Fibroblast of gingiva (primary cell): Measurements from ENCODE around the gene LRRK1.

Source experiments
- DNase-seq: peaks from one replicate; pipeline ENCODE4 v3.0.0-alpha.2; 2011; ENCODE audit warnings: low read depth

The LRRK1 gene

GRCh38 chr15:101058735-101059134 lies 139.6 kb downstream of the LRRK1 start:
- no peak for DNase-seq

GRCh38 chr15:101059381-101060341 lies 140.5 kb downstream of the LRRK1 start:
- no peak for DNase-seq

- DNase-seq = no peak
Observed at GRCh38 chr15:101060576-101061551, 141.7 kb downstream of the LRRK1 start.

GRCh38 chr15:101062063-101062462 lies 142.9 kb downstream of the LRRK1 start:
- no peak for DNase-seq

GRCh38 chr15:101062471-101063171 lies 143.5 kb downstream of the LRRK1 start:
- no peak for DNase-seq

GRCh38 chr15:101063212-101063611 lies 144.1 kb downstream of the LRRK1 start:
- no peak for DNase-seq

- no peak for DNase-seq
Observed at GRCh38 chr15:101063891-101064794, 145.0 kb downstream of the LRRK1 start.

GRCh38 chr15:101064795-101065569 lies 145.8 kb downstream of the LRRK1 start:
- DNase-seq = no peak

GRCh38 chr15:101065570-101066221 lies 146.5 kb downstream of the LRRK1 start:
- DNase-seq = no peak

- no peak for DNase-seq
Observed at GRCh38 chr15:101066501-101067408, 147.6 kb downstream of the LRRK1 start.

GRCh38 chr15:101067660-101068522 lies 148.7 kb downstream of the LRRK1 start:
- no peak for DNase-seq

- DNase-seq = no peak
Observed at GRCh38 chr15:101068523-101068960, 149.4 kb downstream of the LRRK1 start.

GRCh38 chr15:101068961-101069653 lies 149.9 kb downstream of the LRRK1 start:
- peak; percentile 96 for DNase-seq

- no peak for DNase-seq
Observed at GRCh38 chr15:101069654-101069973, 150.5 kb downstream of the LRRK1 start.

GRCh38 chr15:101070024-101070423 lies 150.9 kb downstream of the LRRK1 start:
- no peak for DNase-seq

- peak; percentile 87 for DNase-seq
Observed at GRCh38 chr15:101070502-101071273, 151.5 kb downstream of the LRRK1 start.
